GM19099 (cell line): ENCODE data around the gene SERGEF.

ENCODE experiments used
- POLR2A ChIP-seq: IDR thresholded peaks from 3 replicates; pipeline ENCODE4 v1.6.1; 2011; ENCODE audit warnings: low read depth; ENCODE audit not compliant: insufficient read length; ENCODE audit errors: extremely low read depth

SERGEF gene

GRCh38 chr11:17915500-17916143 lies 97.2 kb downstream of the SERGEF start:
- TF ChIP-seq POLR2A, result no peak

- TF ChIP-seq POLR2A, result no peak
These were observed 97.9 kb downstream of the SERGEF start for GRCh38 chr11:17914957-17915356.

DNA sequence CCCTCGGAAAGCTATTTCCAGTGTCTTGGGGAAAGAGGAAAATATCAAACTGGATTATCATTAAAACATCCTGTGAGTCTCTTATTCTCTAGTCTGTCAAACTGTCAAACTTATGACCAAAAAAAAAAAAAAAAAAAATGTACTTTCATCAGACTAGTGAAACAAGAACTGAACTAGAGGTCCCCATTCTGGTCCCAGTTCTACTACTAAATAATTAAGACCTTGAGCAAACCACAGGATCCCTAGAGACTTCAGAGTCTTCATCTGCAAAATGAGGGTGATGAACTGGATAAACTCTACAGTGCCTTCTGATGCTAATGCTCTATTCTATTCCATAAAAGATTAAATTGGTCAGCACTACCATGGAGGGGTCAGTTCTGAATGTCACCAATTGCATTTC lies 105.8 kb downstream of the SERGEF start:
- TF ChIP-seq POLR2A, result no peak

DNA sequence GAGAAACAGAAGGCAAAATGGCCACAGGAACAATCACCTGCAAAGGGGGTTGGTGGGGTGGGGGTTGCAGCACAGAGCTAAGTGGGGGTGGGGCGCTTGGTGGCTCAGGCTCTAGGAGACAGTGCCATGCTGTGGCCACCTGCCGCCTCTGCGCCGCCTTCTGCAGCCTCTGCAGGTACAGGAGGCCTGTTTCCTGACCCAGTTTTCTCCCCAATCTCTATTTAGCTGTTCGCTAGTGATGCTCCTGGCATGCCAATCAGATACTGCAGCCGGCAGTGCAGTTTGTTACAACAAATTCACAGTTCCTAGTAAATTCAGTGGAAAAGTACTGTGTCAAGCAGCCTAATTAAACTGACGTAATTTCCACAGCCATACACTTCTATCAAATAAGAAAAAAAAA lies 106.4 kb downstream of the SERGEF start:
- TF ChIP-seq POLR2A, result no peak

DNA sequence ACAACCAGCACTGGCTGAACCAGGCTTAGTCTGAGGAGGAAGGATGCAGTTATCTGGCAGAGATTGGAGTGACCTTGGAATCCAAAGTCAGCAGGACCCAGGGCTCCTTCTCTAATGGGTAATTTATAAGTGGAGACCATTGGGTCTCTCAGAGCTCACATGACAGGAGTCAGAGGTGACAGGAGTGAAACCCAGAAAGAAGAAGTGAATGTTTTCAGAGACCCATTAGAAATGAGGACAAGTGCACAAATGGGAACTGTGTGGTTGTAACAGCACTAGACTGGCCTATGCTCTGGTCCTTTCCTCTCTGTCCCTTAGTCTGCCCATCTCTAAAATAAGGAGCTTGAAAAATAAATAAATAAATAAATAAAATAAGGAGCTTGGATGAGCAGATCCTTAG lies 107.4 kb downstream of the SERGEF start:
- no peak for TF ChIP-seq POLR2A

DNA sequence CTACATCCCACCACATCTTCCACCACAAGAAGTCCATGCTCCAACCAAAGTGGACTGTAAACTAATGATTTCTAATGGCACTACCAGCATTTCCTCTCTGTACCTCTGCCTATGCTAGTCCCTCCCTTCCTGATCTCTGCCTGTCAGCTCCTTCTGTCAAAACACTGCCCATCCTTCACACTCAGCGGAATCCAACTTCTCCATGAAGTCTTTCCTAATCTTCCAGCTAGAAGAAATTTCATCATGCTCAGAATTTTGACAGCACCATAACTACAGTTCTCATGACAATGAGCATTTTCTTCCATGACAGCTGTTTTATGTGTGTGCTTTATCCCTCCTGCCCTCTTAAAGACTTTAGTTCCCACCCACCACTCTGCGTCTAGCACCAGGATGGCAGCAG lies 111.4 kb downstream of the SERGEF start:
- TF ChIP-seq POLR2A, result no peak

DNA sequence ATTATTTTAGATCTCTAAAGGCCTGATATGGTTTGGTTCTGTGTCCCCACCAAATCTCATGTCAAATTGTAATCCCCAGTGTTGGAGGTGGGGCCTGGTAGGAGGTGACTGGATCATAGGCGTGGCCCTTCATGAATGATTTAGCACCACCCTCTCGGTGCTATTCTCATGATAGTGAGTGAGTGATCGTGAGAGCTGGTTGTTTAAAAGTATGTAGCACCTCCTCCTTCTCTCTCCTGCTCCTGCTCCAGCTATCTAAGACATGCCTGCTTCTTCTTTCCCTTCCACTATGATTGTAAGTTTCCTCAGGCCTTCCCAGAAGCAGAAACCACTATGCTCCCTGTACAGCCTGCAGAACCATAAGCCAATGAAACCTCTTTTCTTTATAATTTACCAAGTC lies 114.1 kb downstream of the SERGEF start:
- TF ChIP-seq POLR2A, result no peak

DNA sequence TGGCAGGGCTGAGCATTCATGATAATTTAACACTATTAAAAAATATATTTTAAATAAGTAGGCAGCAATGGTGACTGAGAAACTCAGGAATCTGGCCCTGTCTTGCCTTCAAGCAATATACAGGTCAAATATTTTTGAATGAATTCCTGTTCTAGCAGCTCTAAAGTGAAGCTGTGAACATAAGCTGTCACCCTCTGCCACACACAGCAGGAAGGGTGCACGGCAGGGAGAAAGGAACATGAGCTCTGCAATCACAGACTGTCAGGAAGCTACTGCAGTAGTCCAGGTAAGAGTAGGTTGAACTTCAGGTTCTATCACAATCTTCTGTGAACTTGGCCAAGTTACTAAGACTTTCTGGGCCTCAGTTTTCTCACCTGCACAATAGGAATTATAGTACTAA lies 114.8 kb downstream of the SERGEF start:
- TF ChIP-seq POLR2A, result no peak

DNA sequence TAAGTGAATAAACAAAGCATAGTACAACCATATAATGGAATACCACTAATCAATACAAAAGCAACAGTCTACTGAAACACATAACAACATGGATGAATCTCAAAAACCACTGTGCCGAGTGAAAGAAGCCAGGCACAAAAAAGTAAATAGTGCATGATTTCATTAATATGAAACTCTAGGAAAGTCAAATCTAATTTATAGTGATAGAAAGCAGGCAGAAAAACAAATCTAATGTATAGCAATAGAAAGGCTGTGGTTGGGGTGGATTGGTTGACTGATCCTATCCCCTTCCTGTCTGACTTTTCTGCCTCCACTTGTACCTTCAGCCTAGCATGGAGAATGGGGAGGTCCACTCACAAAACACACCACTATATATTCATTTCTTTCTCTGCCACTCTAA lies 115.4 kb downstream of the SERGEF start:
- TF ChIP-seq POLR2A, result no peak

- no peak for TF ChIP-seq POLR2A
These were observed 117.8 kb downstream of the SERGEF start for GRCh38 chr11:17894929-17895658.

DNA sequence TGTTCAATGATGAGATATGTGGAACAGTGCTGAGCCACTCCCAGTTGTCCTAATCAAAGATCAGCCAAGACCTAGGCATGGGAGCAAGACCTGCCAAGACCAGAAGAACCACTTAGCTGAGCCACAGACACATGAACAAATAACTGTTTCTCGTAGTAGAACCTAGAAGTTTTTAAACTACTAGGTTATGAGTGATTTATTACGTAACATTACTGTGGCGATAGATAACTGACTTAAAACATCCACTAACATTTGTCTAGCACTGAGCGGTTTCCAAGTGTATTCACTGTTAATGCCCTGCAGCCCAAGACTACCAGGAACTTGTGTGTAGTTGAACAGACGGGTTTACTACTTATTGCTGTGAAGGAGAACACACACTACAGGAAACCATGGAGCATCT lies 120.4 kb downstream of the SERGEF start:
- no peak for TF ChIP-seq POLR2A

GRCh38 chr11:17890325-17890724 lies 122.5 kb downstream of the SERGEF start:
- TF ChIP-seq POLR2A, result no peak

DNA sequence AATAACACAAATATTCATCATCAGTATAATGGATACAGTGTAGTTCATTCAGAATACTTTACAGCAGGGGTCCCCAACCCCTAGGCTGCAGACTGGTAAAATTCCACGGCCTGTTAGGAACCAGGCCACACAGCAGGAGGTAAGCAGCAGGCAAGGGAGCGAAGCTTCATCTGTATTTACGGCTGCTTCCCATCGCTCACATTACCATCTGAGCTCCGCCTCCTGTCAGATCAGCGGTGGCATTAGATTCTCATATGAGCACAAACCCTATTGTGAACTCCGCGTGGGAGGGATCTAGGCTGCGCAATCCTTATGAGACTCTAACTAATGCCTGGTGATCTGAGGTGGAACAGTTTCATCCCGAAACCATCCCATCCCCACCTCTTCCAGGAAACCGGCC lies 125.1 kb downstream of the SERGEF start:
- TF ChIP-seq POLR2A, result no peak

- no peak for TF ChIP-seq POLR2A
These were observed 128.9 kb downstream of the SERGEF start for GRCh38 chr11:17883946-17884345.

- no peak for TF ChIP-seq POLR2A
These were observed 129.8 kb downstream of the SERGEF start for GRCh38 chr11:17883057-17883456.

DNA sequence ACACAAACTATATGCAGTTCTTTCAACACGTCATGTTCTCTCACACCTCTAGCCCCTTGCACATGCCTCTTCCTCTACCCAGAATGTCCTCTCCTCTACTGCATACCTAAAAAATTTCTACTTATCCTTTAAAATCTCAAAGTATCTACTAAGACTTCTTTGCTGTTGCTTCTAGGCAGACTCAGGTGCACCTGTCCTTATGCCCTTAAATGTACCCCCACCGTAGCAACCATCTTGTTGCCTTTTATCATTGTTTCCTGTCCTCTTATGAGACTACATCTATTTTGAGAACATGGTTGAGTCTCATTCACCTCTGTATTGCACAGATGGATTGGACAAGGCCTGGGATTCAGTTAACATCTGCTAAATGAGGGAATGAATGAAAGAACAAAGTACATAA lies 134.1 kb downstream of the SERGEF start:
- no peak for TF ChIP-seq POLR2A

GRCh38 chr11:17877886-17878285 lies 135.0 kb downstream of the SERGEF start:
- TF ChIP-seq POLR2A, result no peak
